Transverse colon (tissue), 4 donors: ENCODE results near the gene TANGO6. TPM values are rescaled to one million over a fixed set of nuclear protein-coding genes. Genes with fewer than 3 reads are reported as not detected.

ENCODE experiments used
- DNase-seq: peaks from one replicate; pipeline ENCODE4 v3.0.0-alpha.2; 2019
- H3K27ac ChIP-seq, 4 donors: fragments of 200-600 bp; sonication (generic); 2 replicates each; pipeline ENCODE4 v1.5.1; 2016 to 2018; ENCODE audit warnings: inconsistent platforms in 4 of 4
- H3K27me3 ChIP-seq: fragments of 200-600 bp; sonication (generic); 2 replicates; pipeline ENCODE4 v1.5.1; 2017; ENCODE audit warnings: inconsistent platforms
- H3K36me3 ChIP-seq, 4 donors: fragments of 200-600 bp; sonication (generic); 2 replicates each; pipeline ENCODE4 v1.5.1; 2017 to 2019; ENCODE audit warnings: inconsistent platforms in 4 of 4
- H3K4me1 ChIP-seq, 4 donors: fragments of 200-600 bp; sonication (generic); 2 replicates each; pipeline ENCODE4 v1.5.1; 2017 to 2020; ENCODE audit warnings: inconsistent platforms in 4 of 4
- H3K4me3 ChIP-seq, 4 donors: fragments of 200-600 bp; sonication (generic); 1 replicate in 1 of 4; 2 replicates in 3 of 4; pipeline versions ENCODE4 v1.5.1 to v1.6.1; 2017 to 2019; ENCODE audit warnings: inconsistent platforms in 4 of 4
- H3K9me3 ChIP-seq, 2 donors: fragments of 200-600 bp; sonication (generic); 2 replicates each; pipeline ENCODE4 v1.5.1; 2017 to 2019; ENCODE audit warnings: inconsistent platforms in 2 of 2
- CTCF ChIP-seq, 5 experiments: fragments of 200-600 bp in 3 of 5; fragments of 450-650 bp in 2 of 5; sonication (generic) in 3 of 5; IDR thresholded peaks; 1 replicate in 2 of 5; 2 replicates in 3 of 5; pipeline ENCODE4 v1.5.1; 2016 to 2017; ENCODE audit warnings: antibody characterized with exemption in 5 of 5, inconsistent platforms in 3 of 5, mild to moderate bottlenecking in 2 of 5, moderate library complexity in 1 of 5
- EP300 ChIP-seq: sonication (generic); formaldehyde crosslinking; IDR thresholded peaks from one replicate; pipeline ENCODE4 v1.6.1; 2017; ENCODE audit warnings: antibody characterized with exemption, low read depth
- POLR2A ChIP-seq: fragments of 450-650 bp; IDR thresholded peaks from one replicate; pipeline ENCODE4 v1.6.1; 2016; ENCODE audit warnings: antibody characterized with exemption, mild to moderate bottlenecking, moderate library complexity
- POLR2AphosphoS5 ChIP-seq, 3 donors: sonication (generic); formaldehyde crosslinking; IDR thresholded peaks; one replicate each; pipeline ENCODE4 v1.6.1; 2016; ENCODE audit warnings: antibody characterized with exemption in 3 of 3
- WGBS, 2 donors: methylation state at CpG; one replicate each; pipeline ENCODE4 v1.1.5; 2018; ENCODE audit warnings: low coverage in 1 of 2; 5-methylcytosine and 5-hydroxymethylcytosine counted together
- in situ Hi-C, 4 donors: fragments of 200-750 bp; cut with MboI; loops; one replicate each; pipeline versions ENCODE4 v1.15.0 to v1.15.1; 2017; ENCODE audit warnings: low sequenced_read_pairs in 3 of 4, low pct_ligation_motif_present in 1 of 4, low pct_unique_long_range_greater_than_20kb in 1 of 4
- intact Hi-C: fragments of 100-400 bp; cut with DNase I; formaldehyde crosslinking; loops from one replicate; pipeline ENCODE4 v1.15.1; 2023; ENCODE audit warnings: low total_unique reads
- total RNA-seq, 4 donors: library from RNA; depleted of rRNA; stranded (reverse); fragments of >200 nt; gene quantifications; one replicate each; pipeline ENCODE4 v1.1.0, GENCODE V29; 2016

Gene TANGO6
- total RNA-seq, 4 donors from 2014 or later = 10.6 to 55.4 (median 22.8) TPM

GRCh38 chr16:68927018-68927417, 83.7 kb downstream of the TANGO6 start:
- H3K36me3 ChIP-seq = peaks cover 0 to 6% (median 0%) of the 10 kb centered on the region in 4 donors
- H3K27me3 ChIP-seq = no peaks in the 10 kb centered on the region
- intact Hi-C loops (no loop called here), in situ Hi-C loops (no loop called here)
- no peak for DNase-seq
- H3K27ac ChIP-seq = peak overlapping the region in 3 of 4 donors; percentile 67 to 84 (median 82)
- WGBS, 2 donors = 50 to 71% methylated on average over 3 of the region's 3 CpGs
- peaks cover 3 to 46% (median 25%) of the 10 kb centered on the region in 4 donors for H3K4me1 ChIP-seq
- TF ChIP-seq CTCF (IDR thresholded peaks at IDR 0.05) (no peak), EP300 (no peak), POLR2AphosphoS5 (IDR thresholded peaks at IDR 0.05) (no peak), POLR2A (no peak)
- no peak overlapping the region for H3K4me3 ChIP-seq
- H3K9me3 ChIP-seq = no peaks in the 10 kb centered on the region

- Histone ChIP-seq H3K4me1 (peaks cover 0 to 26% (median 11%) of the 10 kb centered on the region in 4 donors), H3K27me3 (no peaks in the 10 kb centered on the region), H3K27ac (peak overlapping the region; percentile 42 to 79 (median 74)), H3K36me3 (peaks cover 0 to 6% (median 0%) of the 10 kb centered on the region in 4 donors), H3K4me3 (no peak overlapping the region), H3K9me3 (no peaks in the 10 kb centered on the region)
- in situ Hi-C loops (no loop called here), intact Hi-C loops (no loop called here)
- no peak for DNase-seq
- 77 to 89% methylated on average over 3 of the region's 3 CpGs for WGBS, 2 donors
- TF ChIP-seq EP300 (no peak), POLR2AphosphoS5 (IDR thresholded peaks at IDR 0.05) (no peak), POLR2A (no peak), CTCF (IDR thresholded peaks at IDR 0.05) (no peak)
Measured at GRCh38 chr16:68931196-68931595, 87.9 kb downstream of the TANGO6 start.

GRCh38 chr16:68934402-68934801, 91.1 kb downstream of the TANGO6 start:
- H3K36me3 ChIP-seq = no peaks in the 10 kb centered on the region
- WGBS, 2 donors = 97% methylated on average over 3 of the region's 3 CpGs

GRCh38 chr16:68935008-68935407, 91.7 kb downstream of the TANGO6 start:
- H3K36me3 ChIP-seq = no peaks in the 10 kb centered on the region
- no peak overlapping the region for H3K27ac ChIP-seq
- no peak for TF ChIP-seq POLR2AphosphoS5 (IDR thresholded peaks at IDR 0.05)
- TF ChIP-seq CTCF (IDR thresholded peaks at IDR 0.05) = no peak
- no peak for TF ChIP-seq POLR2A
- TF ChIP-seq EP300 = no peak
- no peaks in the 10 kb centered on the region for H3K9me3 ChIP-seq
- DNase-seq = no peak
- no peak overlapping the region for H3K4me3 ChIP-seq
- intact Hi-C loops = no loop called here
- in situ Hi-C loops = no loop called here
- H3K4me1 ChIP-seq = peaks cover 0 to 19% (median 4%) of the 10 kb centered on the region in 4 donors
- H3K27me3 ChIP-seq = no peaks in the 10 kb centered on the region

More at GRCh38 chr16:68934402-68934801, 91.1 kb downstream of the TANGO6 start:
- TF ChIP-seq CTCF (IDR thresholded peaks at IDR 0.05) (no peak), POLR2AphosphoS5 (IDR thresholded peaks at IDR 0.05) (no peak), POLR2A (no peak), EP300 (no peak)
- Histone ChIP-seq H3K27ac (no peak overlapping the region), H3K4me3 (no peak overlapping the region), H3K27me3 (no peaks in the 10 kb centered on the region), H3K9me3 (no peaks in the 10 kb centered on the region), H3K4me1 (peaks cover 0 to 21% (median 7%) of the 10 kb centered on the region in 4 donors)
- intact Hi-C loops (no loop called here), in situ Hi-C loops (no loop called here)
- no peak for DNase-seq
